Peyer's patch (tissue), 4 donors: ENCODE measurements around the gene ECHDC1. TPM values are rescaled to one million over a fixed set of nuclear protein-coding genes. Genes with fewer than 3 reads are reported as not detected.

ENCODE experiments used
- DNase-seq, 3 donors: peaks; one replicate each; pipeline ENCODE4 v3.0.0-alpha.2; 2017 to 2019
- H3K27ac ChIP-seq, 4 donors: fragments of 200-600 bp; sonication (generic); one replicate each; pipeline ENCODE4 v1.5.1; 2016 to 2019
- H3K27me3 ChIP-seq, 2 donors: fragments of 200-600 bp; sonication (generic); one replicate each; pipeline ENCODE4 v1.5.1; 2019
- H3K36me3 ChIP-seq, 3 donors: fragments of 200-600 bp; sonication (generic); one replicate each; pipeline ENCODE4 v1.5.1; 2016 to 2019
- H3K4me1 ChIP-seq, 4 donors: fragments of 200-600 bp; sonication (generic); one replicate each; pipeline ENCODE4 v1.5.1; 2016 to 2019
- H3K4me3 ChIP-seq, 4 donors: fragments of 200-600 bp; sonication (generic); 1 replicate in 3 of 4; 2 replicates in 1 of 4; pipeline ENCODE4 v1.5.1; 2016 to 2019; ENCODE audit warnings: mild to moderate bottlenecking in 1 of 4
- H3K9me3 ChIP-seq, 4 donors: fragments of 200-600 bp; sonication (generic); one replicate each; pipeline ENCODE4 v1.5.1; 2016 to 2019; ENCODE audit warnings: mild to moderate bottlenecking in 1 of 4
- CTCF ChIP-seq, 6 experiments: fragments of 450-650 bp in 4 of 6; fragments of 200-600 bp in 2 of 6; sonication (generic) in 1 of 6; IDR thresholded peaks; one replicate each; pipeline ENCODE4 v1.5.1; 2017 to 2019; ENCODE audit warnings: antibody characterized with exemption in 6 of 6, mild to moderate bottlenecking in 3 of 6, moderate library complexity in 1 of 6
- POLR2A ChIP-seq, 2 donors: fragments of 450-650 bp; IDR thresholded peaks; one replicate each; pipeline ENCODE4 v1.5.1; 2017; ENCODE audit warnings: antibody characterized with exemption in 2 of 2, mild to moderate bottlenecking in 2 of 2, moderate library complexity in 2 of 2
- total RNA-seq, 4 donors: library from RNA; depleted of rRNA; stranded (reverse); fragments of >200 nt; gene quantifications; one replicate each; pipeline ENCODE4 v1.1.0, GENCODE V29; 2016

ECHDC1 gene
- total RNA-seq, 4 donors from 2014 or later = 48.9 to 71.8 (median 60.0) TPM

GRCh38 chr6:127366282-127367022, 23.0 kb upstream of the ECHDC1 start:
- TF ChIP-seq CTCF (IDR thresholded peaks at IDR 0.05) (no peak), POLR2A (IDR thresholded peaks at IDR 0.05) (no peak)
- Histone ChIP-seq H3K36me3 (no peaks in the 10 kb centered on the region), H3K27ac (no peak overlapping the region), H3K4me1 (no peaks in the 10 kb centered on the region), H3K4me3 (no peak overlapping the region), H3K9me3 (no peaks in the 10 kb centered on the region), H3K27me3 (no peaks in the 10 kb centered on the region)
- DNase-seq = no peak

- Histone ChIP-seq H3K4me1 (no peaks in the 10 kb centered on the region), H3K36me3 (no peaks in the 10 kb centered on the region), H3K4me3 (no peak overlapping the region), H3K27me3 (no peaks in the 10 kb centered on the region), H3K9me3 (no peaks in the 10 kb centered on the region), H3K27ac (no peak overlapping the region)
- no peak for DNase-seq
- no peak for TF ChIP-seq POLR2A (IDR thresholded peaks at IDR 0.05)
- TF ChIP-seq CTCF (IDR thresholded peaks at IDR 0.05) = no peak
These were observed 22.5 kb upstream of the ECHDC1 start for GRCh38 chr6:127365874-127366273.

- Histone ChIP-seq H3K4me3 (no peak overlapping the region), H3K27ac (no peak overlapping the region), H3K27me3 (no peaks in the 10 kb centered on the region), H3K4me1 (no peaks in the 10 kb centered on the region), H3K36me3 (no peaks in the 10 kb centered on the region), H3K9me3 (peaks cover 0 to 2% (median 0%) of the 10 kb centered on the region in 4 donors)
- no peak for DNase-seq
- TF ChIP-seq CTCF (IDR thresholded peaks at IDR 0.05) = no peak
- no peak for TF ChIP-seq POLR2A (IDR thresholded peaks at IDR 0.05)
These were observed 9.1 kb upstream of the ECHDC1 start for GRCh38 chr6:127352524-127352923.

- no peaks in the 10 kb centered on the region for H3K36me3 ChIP-seq
- TF ChIP-seq CTCF (IDR thresholded peaks at IDR 0.05) (no peak), POLR2A (IDR thresholded peaks at IDR 0.05) (no peak)
- H3K27ac ChIP-seq = no peak overlapping the region
- no peaks in the 10 kb centered on the region for H3K27me3 ChIP-seq
- DNase-seq = no peak
- H3K9me3 ChIP-seq = peaks cover 0 to 2% (median 0%) of the 10 kb centered on the region in 4 donors
- H3K4me3 ChIP-seq = no peak overlapping the region
- H3K4me1 ChIP-seq = no peaks in the 10 kb centered on the region
These were observed 6.6 kb upstream of the ECHDC1 start for GRCh38 chr6:127349980-127350379.

GRCh38 chr6:127348028-127348661, 4.7 kb upstream of the ECHDC1 start:
- Histone ChIP-seq H3K4me1 (no peaks in the 10 kb centered on the region), H3K27me3 (no peaks in the 10 kb centered on the region), H3K27ac (no peak overlapping the region), H3K4me3 (no peak overlapping the region), H3K36me3 (no peaks in the 10 kb centered on the region), H3K9me3 (no peaks in the 10 kb centered on the region)
- no peak for DNase-seq
- TF ChIP-seq POLR2A (IDR thresholded peaks at IDR 0.05) (no peak), CTCF (IDR thresholded peaks at IDR 0.05) (no peak)
